GM19438 (cell line): ENCODE results near the gene TRIM66.
"Not testable (repeated sequence)": the region's sequence is repeated elsewhere in the genome, so short reads cannot be mapped to it uniquely, and the experiment has no call there.

Source experiments
- ATAC-seq: cut with Tn5 transposase; IDR thresholded peaks from one replicate; pipeline ENCODE4 v1.9.1; 2021; ENCODE audit warnings: low read depth; ENCODE audit not compliant: unreplicated experiment

The TRIM66 gene

DNA sequence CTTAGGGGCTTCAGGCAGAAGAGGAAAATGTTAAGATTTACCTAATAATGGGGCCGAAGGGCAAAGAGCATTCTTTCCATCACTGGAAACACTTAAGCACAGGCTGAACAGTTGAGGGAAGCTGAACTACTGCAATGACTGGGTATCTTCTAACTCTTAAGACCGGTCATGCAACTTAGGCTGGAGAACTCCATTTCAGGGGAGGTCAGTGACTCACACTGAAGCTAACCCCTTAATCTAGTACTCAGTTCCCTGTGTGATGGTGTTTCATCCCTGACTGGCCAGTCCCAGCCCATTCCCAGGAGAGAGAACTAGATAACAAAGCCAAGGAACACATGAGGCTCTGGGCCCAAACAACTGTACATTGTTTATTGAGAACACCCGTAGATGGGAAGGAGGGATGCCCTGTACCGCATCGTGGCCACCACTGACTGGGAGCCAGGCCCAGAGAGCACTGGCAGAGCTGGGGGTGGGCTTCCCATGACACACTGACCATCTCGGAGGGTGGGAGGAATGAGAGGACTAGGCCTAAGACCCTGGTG lies 10.6 kb upstream of the TRIM66 start:
- ATAC-seq = no peak

DNA sequence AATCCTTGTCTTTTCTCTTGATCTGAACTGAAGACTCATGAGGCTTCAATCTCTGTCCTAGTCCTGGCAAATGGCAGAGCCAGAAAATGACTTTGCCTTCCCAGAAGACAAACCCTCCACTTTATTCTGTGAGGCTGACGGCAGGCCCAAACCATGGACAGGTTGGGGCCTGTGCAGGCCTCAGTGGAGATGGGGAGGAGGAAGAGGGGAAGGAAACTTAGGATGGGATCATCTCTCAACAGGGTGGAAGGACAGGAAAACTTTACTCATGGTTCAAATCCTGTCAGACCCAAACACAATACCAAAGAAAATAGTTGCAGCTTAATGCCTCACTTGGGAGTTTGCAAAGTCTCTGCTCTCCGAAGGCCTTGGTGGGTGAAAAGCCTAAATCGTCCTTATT lies 10.0 kb upstream of the TRIM66 start:
- no peak for ATAC-seq

DNA sequence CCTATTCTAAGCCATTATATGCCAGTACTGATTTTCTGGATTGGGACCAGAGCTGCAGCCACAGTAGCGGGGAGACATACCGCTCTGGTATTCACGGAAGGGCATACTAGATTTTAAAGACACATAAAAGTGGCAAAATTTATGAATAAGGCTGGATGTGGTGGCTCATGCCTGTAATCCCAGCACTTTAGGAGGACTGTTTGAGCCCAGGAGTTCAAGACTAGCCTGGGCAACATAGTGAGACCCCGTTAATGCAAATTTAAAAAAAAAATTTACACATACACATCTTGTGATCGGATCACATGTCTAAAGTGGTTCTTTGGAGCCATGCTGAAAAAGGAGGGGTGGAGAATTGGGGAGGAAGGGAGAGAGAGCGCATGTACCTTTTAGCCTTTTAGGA lies 9.1 kb upstream of the TRIM66 start:
- ATAC-seq = no peak

GRCh38 chr11:8690374-8691342 lies 8.2 kb upstream of the TRIM66 start:
- ATAC-seq = no peak

- no peak for ATAC-seq
These were observed 7.3 kb upstream of the TRIM66 start for GRCh38 chr11:8689726-8690255.

DNA sequence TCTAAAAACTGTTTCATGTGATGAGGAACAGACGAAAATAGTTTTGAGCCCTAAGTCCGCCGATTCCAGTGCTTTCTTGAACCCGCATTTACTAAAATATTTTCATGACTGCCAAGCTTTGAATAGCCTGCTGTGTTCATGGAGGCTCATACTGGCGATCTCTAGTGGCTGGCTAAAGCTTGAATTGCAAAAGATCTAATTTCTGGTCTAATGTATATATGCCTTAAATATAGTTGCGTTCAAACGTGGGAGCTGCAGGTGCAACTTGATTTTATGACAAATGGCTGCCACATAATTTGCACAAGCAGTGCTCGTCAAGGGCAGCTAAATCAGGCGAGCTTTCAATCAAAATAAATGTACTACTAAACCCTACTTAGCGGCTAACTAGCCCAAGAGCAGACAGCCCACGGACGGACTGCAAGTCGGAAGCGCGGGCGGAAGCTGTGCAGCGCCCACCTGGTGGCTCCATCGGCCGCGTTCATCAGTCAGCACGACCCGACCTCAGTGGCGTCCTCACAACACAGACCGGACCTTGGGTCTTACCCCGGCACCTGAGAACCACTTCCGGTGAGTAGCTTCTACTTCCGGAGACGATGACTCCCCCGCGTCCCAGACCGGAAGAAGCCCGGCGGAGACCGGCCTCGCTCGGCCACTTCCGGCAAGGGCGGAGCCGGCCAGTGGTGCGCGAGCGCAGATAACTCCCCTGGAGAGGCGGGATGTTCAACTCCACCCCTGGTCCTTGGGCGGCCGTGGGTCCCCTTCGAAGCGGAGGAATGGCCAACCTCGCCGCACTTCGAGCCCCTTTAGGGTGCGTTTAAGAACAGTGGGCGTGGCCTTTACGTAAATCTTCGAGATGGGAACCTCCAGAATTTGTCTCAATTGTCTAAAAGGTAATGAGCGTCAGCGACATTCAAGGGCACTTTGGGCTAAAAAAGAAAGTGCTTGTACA lies 6.2 kb upstream of the TRIM66 start:
- ATAC-seq = peak; percentile 87

- ATAC-seq = no peak
These were observed 3.9 kb upstream of the TRIM66 start for GRCh38 chr11:8686325-8686724.

DNA sequence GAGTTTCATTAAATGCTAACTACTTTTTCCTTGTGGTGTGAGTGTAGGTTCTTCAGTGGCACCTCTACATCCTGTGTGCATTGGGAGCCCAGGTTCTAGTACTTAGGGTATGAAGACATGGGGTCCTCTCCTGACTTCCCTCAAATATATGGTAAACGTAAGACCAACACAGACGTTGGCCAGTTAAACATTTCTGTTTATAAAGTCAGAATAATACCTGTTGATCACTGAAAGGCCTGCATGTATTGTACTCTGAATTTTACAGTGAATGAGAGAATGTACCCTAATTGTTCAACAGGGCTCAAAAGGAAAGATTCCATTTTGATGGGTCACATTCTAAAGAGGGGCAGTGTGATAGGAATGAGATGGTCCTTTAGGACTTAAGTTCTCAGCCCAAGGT lies 3.4 kb upstream of the TRIM66 start:
- no peak for ATAC-seq

DNA sequence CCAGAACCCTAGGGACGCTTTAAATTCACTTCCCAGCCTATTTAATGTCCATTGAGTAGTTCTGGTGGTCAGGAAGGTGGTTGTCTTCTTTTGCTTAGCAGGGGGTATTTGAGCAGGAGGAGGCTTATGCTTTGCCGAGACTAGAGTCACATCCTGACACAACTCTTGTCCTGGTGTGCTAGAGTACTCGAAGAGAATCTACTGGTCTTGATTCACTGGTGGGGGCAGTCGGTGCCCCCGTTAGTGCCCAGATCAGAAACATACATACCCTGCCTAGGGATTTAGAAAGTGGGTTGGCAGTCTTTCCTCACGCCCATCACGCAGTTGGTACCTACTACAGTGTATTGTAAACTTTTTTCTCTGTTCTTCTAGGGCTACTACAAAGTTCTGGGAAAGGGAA lies 2.8 kb upstream of the TRIM66 start:
- no peak for ATAC-seq

DNA sequence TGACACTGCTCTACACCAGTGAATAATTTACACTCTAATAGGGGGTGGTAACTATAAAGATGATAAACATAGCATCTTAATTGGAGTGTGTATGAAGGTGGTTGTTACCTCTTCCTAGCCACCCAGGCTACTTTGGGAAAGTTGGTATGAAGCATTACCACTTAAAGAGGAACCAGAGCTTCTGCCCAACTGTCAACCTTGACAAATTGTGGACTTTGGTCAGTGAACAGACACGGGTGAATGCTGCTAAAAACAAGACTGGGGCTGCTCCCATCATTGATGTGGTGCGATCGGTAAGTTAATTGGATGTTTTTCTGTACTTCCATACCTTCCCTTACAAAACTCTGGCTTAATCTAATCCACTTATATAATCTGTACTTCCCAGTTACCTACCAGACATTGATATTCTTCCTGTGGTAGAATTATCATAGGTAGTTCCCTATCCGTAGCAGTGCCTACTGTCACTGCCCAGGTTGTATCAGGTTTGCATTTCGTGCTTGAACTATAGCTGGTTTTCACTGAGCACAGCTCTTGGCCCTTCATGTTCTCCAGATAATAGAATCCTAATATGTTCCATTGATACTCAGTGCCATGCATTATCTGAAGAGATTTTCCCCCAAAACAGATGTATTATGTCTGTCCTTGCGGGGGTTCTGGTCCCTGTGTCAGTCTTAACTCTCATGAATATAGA lies 2.3 kb upstream of the TRIM66 start:
- no peak for ATAC-seq

DNA sequence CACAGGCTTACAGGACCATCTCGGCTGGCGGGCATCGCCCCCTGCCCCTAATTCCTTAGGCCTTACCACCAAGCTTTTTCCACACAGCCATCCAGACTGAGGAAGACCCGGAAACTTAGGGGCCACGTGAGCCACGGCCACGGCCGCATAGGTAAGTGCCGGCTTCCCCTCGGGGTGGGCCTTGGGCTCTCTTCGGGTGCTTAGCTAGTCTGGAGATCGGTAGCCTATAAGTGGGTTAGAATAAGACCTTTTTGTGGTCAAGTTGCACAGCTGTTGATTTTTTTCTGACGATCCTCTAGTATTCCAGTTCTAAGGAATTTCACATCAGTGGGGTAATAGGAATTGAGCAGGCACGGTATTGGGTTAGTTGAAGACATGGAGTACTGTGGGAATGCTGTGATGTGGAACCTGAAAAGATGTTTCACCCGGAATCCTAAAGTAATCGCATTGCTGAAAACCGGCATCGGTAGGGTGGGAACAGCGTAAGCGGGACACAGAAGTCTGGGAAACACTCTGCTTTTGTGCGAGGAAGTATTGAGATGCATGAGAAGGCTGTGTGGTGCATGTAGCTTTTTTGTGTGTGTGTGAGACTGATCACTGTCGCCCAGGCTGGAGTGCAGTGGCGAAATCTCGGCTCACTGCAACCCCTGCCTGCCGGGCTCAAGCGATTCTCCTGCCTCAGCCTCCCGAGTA lies 796 bp upstream of the TRIM66 start:
- no peak for ATAC-seq

DNA sequence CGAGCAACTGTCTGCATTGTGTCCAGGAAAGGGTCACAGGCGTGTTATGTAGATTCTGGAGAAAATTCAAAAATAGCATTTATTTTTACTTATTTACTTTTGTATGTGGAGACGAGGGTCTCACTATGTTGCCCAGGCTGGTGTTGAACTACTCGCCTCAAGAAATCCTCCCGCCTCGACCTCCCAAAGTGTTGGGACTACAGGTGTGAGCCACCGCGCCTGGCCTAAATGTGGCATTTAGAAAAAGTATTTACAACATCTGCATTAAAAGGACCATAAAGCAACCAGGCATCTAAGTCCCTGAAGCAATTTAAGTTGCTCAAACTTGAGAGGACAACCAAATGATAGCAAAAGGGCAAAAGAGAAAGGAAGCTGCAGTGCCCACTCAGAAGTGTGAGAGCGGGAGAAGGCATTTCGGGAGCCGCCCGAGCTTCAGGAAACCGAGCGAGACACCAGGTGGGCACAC lies 595 bp downstream of the TRIM66 start:
- no peak for ATAC-seq

DNA sequence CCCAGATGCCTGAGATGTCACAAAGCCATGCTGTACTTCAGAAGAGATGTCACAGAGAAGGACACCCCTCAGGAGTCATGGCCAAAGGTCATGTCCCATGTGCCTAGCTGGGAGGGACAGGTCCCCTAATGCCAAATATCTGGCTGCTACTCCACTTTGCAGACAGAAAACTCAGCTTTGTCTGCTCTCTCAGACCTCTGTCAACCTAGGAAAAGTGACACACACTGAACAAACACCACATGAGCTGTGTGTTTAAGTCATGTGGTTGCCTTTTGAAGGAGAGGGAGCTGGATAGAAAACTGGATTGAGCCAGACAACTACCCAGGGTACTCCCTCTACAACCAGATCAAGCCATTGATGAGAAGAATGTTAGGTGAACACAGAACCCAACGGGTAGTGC lies 3.5 kb downstream of the TRIM66 start:
- ATAC-seq = no peak

- ATAC-seq = no peak
These were observed 6.0 kb downstream of the TRIM66 start for GRCh38 chr11:8676458-8676857.

- no peak for ATAC-seq
These were observed 7.6 kb downstream of the TRIM66 start for GRCh38 chr11:8674859-8675258.

GRCh38 chr11:8672346-8672745 lies 10.1 kb downstream of the TRIM66 start:
- ATAC-seq = no peak

DNA sequence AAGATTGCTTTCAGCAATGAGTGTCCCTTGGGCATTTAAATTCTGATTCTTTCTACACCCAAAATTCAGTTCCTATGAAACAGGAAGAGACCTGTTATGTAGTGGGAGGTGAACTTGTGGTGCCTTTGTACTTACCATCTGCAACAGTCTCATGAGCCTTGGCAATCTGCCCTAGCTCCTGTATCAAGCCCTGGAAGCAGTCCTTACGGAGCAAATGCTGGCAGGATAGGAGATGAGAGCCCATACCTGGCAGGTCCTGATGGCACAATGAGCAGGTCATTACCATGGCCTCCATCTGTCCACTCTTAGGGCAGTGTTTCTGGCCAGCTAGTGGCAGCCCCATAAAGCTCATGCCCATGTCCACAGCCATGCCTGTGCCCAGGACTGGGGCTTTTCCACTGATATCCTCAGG lies 10.8 kb downstream of the TRIM66 start:
- ATAC-seq = no peak

- ATAC-seq = no peak
These were observed 11.3 kb downstream of the TRIM66 start for GRCh38 chr11:8671193-8671612.

- ATAC-seq = not testable (repeated sequence)
These were observed 12.4 kb downstream of the TRIM66 start for GRCh38 chr11:8670081-8670480.
